Activated naive CD4-positive, alpha-beta T cell treated with anti-CD3 and anti-CD28 coated beads, Interleukin-2, amount 10 ng/mL, durations not matched to agents 7 days and 5 days (primary cell): ENCODE results near the gene SH3GL1.

Source experiments
- CTCF ChIA-PET: fragments of 350-600 bp; sonication (Branson Sonifier 250); formaldehyde crosslinking; loops from one replicate; lab custom pipeline; 2021; ENCODE audit warnings: antibody characterized with exemption; lab: Charles Lee
- DNase-seq: peaks from one replicate; pipeline ENCODE4 v3.0.0-alpha.2; 2020
- H3K27ac Mint-ChIP-seq: one replicate; pipeline ENCODE4 v1.8.0; 2021; ENCODE audit warnings: mild to moderate bottlenecking, moderate library complexity, mixed read lengths
- H3K27me3 Mint-ChIP-seq: one replicate; pipeline ENCODE4 v1.8.0; 2021; ENCODE audit warnings: mild to moderate bottlenecking, mixed read lengths
- H3K36me3 Mint-ChIP-seq: one replicate; pipeline ENCODE4 v1.8.0; 2021; ENCODE audit warnings: mixed read lengths
- H3K4me1 Mint-ChIP-seq: one replicate; pipeline ENCODE4 v1.8.0; 2021; ENCODE audit warnings: mixed read lengths
- H3K4me3 Mint-ChIP-seq: one replicate; pipeline ENCODE4 v1.8.0; 2021; ENCODE audit warnings: mild to moderate bottlenecking, moderate library complexity, mixed read lengths
- H3K9me3 Mint-ChIP-seq: one replicate; pipeline ENCODE4 v1.8.0; 2021; ENCODE audit warnings: mixed read lengths

SH3GL1 gene

GRCh38 chr19:4399812-4400134 is 574 bp downstream of the SH3GL1 start:
- H3K36me3 Mint-ChIP-seq, result peaks cover 35% of the 10 kb centered on the region
- H3K27me3 Mint-ChIP-seq, result no peaks in the 10 kb centered on the region
- peak overlapping the region; percentile 96 for H3K27ac Mint-ChIP-seq
- H3K4me3 Mint-ChIP-seq, result peak overlapping the region; percentile 96
- no peak for DNase-seq
- H3K9me3 Mint-ChIP-seq, result no peaks in the 10 kb centered on the region
- peaks cover 79% of the 10 kb centered on the region for H3K4me1 Mint-ChIP-seq
- CTCF ChIA-PET, result interaction anchor here (0.6 to 3.2 kb wide), 12 partner anchors 10 to 127 kb away, joined by 3 to 11 read pairs (median 3); partner anchors contain the start of gene HDGFL2

GRCh38 chr19:4396949-4397783 is 3.2 kb downstream of the SH3GL1 start:
- CTCF ChIA-PET, result interaction anchor here (0.8 to 1.5 kb wide), 2 partner anchors 27 to 130 kb away, joined by 4 to 6 read pairs; no protein-coding TSS in a partner anchor
- peaks cover 38% of the 10 kb centered on the region for H3K36me3 Mint-ChIP-seq
- no peaks in the 10 kb centered on the region for H3K9me3 Mint-ChIP-seq
- H3K27me3 Mint-ChIP-seq, result no peaks in the 10 kb centered on the region
- H3K4me3 Mint-ChIP-seq, result no peak overlapping the region
- H3K27ac Mint-ChIP-seq, result no peak overlapping the region
- DNase-seq, result no peak
- peaks cover 79% of the 10 kb centered on the region for H3K4me1 Mint-ChIP-seq

- peaks cover 40% of the 10 kb centered on the region for H3K36me3 Mint-ChIP-seq
- no peak overlapping the region for H3K4me3 Mint-ChIP-seq
- H3K27me3 Mint-ChIP-seq, result no peaks in the 10 kb centered on the region
- peak overlapping the region; percentile 35 for H3K27ac Mint-ChIP-seq
- no peaks in the 10 kb centered on the region for H3K9me3 Mint-ChIP-seq
- H3K4me1 Mint-ChIP-seq, result peaks cover 85% of the 10 kb centered on the region
- DNase-seq, result no peak
- CTCF ChIA-PET, result interaction anchor here (0.6 kb wide), 1 partner anchor 14 kb away, joined by 4 read pairs; no protein-coding TSS in a partner anchor
Measured at GRCh38 chr19:4393947-4394590, 6.3 kb downstream of the SH3GL1 start.

DNA sequence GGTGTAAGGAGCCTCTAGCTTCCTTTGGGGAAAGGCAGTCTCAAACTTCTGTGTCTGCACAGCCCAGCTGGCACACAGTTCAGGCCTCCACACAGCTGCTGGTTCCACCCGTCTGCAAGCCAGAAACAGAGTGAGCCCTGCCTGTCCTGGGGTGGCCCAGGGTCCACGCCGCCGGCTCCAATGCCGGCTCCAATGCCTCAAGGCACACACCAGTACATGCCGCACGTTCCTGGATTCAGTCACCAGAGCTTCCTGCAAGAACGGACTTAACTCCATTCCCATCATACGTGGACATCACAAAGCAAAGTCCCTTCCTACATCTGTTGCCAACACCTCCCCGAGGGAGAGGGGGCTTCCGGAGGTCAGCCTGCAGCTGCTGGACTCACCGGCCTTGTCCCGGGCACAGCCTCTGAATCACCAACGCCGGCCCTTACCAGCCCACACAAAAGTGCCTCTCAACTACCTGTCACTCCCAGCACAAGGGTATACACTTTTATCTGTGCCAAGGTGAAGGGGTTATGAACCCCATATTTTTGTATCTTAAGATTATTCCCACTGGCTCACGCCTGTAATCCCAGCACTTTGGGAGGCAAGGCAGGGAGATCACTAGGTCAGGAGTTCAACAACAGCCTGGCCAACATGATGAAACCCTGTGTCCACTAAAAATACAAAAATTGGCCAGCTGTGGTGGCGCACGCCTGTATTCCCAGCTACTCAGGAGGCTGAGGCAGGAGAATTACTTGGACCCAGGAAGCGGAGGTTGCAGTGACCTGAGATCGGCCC is 8.5 kb downstream of the SH3GL1 start:
- H3K4me3 Mint-ChIP-seq, result no peak overlapping the region

DNA sequence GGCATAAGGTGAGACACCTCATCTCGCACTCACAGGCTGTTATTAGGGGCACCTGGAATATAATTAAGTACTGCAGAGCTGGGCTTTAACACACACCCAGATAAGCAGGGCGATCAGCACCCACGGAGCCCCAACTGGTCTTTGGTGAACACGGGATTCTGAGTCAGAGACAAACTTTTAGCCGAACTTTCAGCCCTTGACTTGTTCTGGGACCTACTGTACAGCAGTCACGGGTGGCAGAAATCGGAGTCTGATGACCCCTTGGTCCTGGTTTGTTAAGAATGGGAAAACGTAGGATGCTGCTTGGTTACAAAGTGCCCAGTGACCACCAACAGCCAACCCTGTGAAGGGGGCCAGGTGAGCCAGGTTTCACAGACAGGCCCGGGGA is 9.0 kb downstream of the SH3GL1 start:
- no peak for DNase-seq
- Mint-ChIP-seq H3K27me3 (no peaks in the 10 kb centered on the region), H3K27ac (no peak overlapping the region), H3K4me1 (peaks cover 68% of the 10 kb centered on the region), H3K4me3 (no peak overlapping the region), H3K9me3 (no peaks in the 10 kb centered on the region), H3K36me3 (peaks cover 41% of the 10 kb centered on the region)
- CTCF ChIA-PET, result no interaction called here

More for the DNA sequence above, 8.5 kb downstream of the SH3GL1 start:
- Mint-ChIP-seq H3K9me3 (no peaks in the 10 kb centered on the region), H3K36me3 (peaks cover 46% of the 10 kb centered on the region), H3K27ac (no peak overlapping the region), H3K4me1 (peaks cover 73% of the 10 kb centered on the region), H3K27me3 (no peaks in the 10 kb centered on the region)
- no peak for DNase-seq
- CTCF ChIA-PET, result interaction anchor here (0.7 kb wide), 1 partner anchor 9 kb away, joined by 3 read pairs; the partner anchor contains the start of gene SH3GL1

DNA sequence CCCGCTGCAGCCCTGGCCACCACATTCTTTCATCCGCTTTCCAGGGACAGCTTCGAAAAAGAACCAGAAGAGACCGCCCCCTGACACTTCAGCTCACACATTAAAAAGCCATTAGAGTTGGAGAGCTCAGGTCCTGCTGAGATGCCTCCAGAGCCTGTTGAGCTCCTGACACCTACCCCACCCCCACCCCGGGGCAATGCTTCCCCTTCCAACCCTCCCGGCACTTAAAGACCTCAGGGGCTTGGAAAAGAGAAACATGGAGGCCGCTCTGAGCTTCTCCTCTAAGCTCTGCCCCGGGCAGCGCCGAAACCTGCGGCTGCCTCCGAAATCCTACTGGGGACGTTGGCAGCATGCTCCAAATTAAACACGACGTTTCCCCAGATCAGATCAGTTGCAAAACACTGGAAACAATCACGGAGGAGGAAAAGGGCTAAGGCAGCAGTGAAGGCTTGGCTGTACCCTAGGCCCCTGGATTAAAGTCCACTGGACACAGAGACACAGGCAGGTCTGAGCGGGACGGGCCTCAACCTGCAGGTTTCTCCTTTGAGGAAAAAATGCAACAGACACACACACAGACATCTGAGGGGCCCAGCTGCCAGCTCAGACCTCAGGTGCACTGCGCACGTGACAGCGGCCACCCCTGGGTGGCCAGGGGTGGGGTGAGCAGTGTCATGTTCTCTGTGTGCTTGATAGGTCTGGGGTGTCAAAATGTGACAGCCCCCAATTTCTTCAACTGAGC is 9.6 kb downstream of the SH3GL1 start:
- Mint-ChIP-seq H3K4me3 (no peak overlapping the region), H3K36me3 (peaks cover 42% of the 10 kb centered on the region), H3K27ac (peak overlapping the region; percentile 86), H3K27me3 (no peaks in the 10 kb centered on the region), H3K9me3 (no peaks in the 10 kb centered on the region), H3K4me1 (peaks cover 65% of the 10 kb centered on the region)
- DNase-seq, result no peak
- CTCF ChIA-PET, result interaction anchor here (0.8 kb wide), 1 partner anchor 20 kb away, joined by 3 read pairs; no protein-coding TSS in a partner anchor

GRCh38 chr19:4390017-4390566 is 10.3 kb downstream of the SH3GL1 start:
- peak overlapping the region; percentile 86 for H3K27ac Mint-ChIP-seq
- no peaks in the 10 kb centered on the region for H3K27me3 Mint-ChIP-seq
- no peak for DNase-seq
- H3K36me3 Mint-ChIP-seq, result peaks cover 42% of the 10 kb centered on the region
- peak overlapping the region; percentile 7 for H3K4me3 Mint-ChIP-seq
- peaks cover 60% of the 10 kb centered on the region for H3K4me1 Mint-ChIP-seq
- CTCF ChIA-PET, result interaction anchor here (0.8 kb wide), 1 partner anchor 20 kb away, joined by 3 read pairs; no protein-coding TSS in a partner anchor
- H3K9me3 Mint-ChIP-seq, result no peaks in the 10 kb centered on the region

GRCh38 chr19:4389511-4390016 is 10.8 kb downstream of the SH3GL1 start:
- Mint-ChIP-seq H3K36me3 (peaks cover 40% of the 10 kb centered on the region), H3K4me3 (no peak overlapping the region), H3K27me3 (no peaks in the 10 kb centered on the region), H3K4me1 (peaks cover 56% of the 10 kb centered on the region), H3K27ac (no peak overlapping the region), H3K9me3 (no peaks in the 10 kb centered on the region)
- no peak for DNase-seq
- CTCF ChIA-PET, result no interaction called here

- Mint-ChIP-seq H3K9me3 (no peaks in the 10 kb centered on the region), H3K27me3 (no peaks in the 10 kb centered on the region), H3K36me3 (peaks cover 35% of the 10 kb centered on the region), H3K4me3 (no peak overlapping the region), H3K27ac (peak overlapping the region; percentile 62), H3K4me1 (peaks cover 50% of the 10 kb centered on the region)
- CTCF ChIA-PET, result interaction anchor here (0.9 kb wide), 1 partner anchor 126 kb away, joined by 3 read pairs; no protein-coding TSS in a partner anchor
- no peak for DNase-seq
Measured at GRCh38 chr19:4389064-4389375, 11.3 kb downstream of the SH3GL1 start.

DNA sequence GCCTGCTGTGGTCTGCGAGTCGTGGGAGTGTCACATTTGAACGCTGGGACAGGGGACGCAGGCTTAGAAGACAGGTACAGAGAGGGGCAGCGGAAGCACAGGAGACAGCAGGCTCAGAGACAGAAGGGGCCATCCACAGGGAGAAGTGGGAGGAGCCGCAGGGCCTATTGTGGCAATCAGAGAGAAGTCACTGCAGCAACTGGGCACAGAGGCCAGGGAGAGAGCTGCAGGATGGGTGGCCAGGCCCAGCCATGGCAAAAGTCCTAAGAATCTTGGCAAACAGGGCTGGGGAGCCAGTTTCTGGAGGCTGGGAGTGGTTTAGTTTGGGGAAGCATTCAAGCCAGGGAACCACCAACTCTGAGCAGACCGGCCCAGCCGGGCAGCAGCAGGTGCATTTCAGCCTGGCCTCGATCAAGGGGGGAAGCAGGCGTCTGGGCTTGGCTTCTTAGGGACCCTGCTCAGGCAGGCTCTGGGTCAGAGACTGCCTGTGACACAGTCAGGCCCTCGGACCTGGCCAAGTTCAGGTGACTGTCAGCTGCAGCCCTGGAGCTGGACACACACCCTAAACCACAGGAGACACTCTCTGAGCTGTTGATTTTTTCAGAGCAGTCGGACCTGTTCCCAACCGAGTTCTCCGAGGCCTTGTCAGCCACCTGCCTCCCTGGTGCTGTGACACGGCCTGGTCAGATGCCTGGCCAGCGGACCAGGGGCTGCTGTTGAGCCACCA is 11.8 kb downstream of the SH3GL1 start:
- no peak for DNase-seq
- peaks cover 51% of the 10 kb centered on the region for H3K4me1 Mint-ChIP-seq
- CTCF ChIA-PET, result interaction anchor here (0.9 to 1.5 kb wide), 2 partner anchors 12 to 125 kb away, joined by 3 read pairs; partner anchors contain the start of gene SH3GL1
- peaks cover 37% of the 10 kb centered on the region for H3K36me3 Mint-ChIP-seq
- no peaks in the 10 kb centered on the region for H3K27me3 Mint-ChIP-seq
- no peaks in the 10 kb centered on the region for H3K9me3 Mint-ChIP-seq
- no peak overlapping the region for H3K27ac Mint-ChIP-seq
- no peak overlapping the region for H3K4me3 Mint-ChIP-seq

DNA sequence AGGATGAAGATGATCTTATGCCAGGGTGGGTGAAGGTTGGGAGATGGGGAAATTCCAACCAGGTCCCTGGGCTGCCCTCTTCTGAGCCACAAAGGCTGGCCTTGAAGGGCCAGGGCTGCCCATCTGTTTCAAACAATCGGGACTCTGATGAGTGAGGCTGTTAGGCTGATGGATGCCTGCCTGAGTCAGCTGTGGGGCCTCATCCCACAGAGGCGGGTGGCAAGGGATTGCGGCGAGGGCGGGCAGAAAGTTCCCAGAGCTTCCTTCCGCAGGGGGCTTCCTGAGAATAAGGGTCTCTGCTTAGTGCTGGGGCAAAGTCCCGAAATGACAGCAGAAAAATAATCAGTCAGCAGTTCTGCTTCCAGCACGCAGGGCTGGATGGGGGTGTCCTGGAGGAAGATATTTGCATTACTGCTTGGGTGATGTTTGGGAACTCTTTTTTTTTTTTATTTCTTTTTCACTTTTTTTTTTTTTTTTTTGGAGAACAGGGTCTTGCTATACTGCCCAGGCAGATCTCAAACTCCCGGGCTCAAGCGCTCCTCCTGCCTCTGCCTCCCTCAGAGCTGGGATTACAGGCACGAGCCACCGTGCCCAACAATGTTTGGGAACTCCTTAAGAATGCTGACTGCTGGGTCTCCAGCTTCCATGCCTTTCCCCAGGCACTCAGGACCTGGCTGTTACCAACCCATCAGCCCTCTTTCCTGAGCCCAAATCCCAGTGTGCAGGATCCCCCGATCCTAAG is 14.1 kb downstream of the SH3GL1 start:
- H3K9me3 Mint-ChIP-seq, result no peaks in the 10 kb centered on the region
- H3K27me3 Mint-ChIP-seq, result no peaks in the 10 kb centered on the region
- H3K27ac Mint-ChIP-seq, result no peak overlapping the region
- H3K4me3 Mint-ChIP-seq, result no peak overlapping the region
- CTCF ChIA-PET, result no interaction called here
- peaks cover 37% of the 10 kb centered on the region for H3K36me3 Mint-ChIP-seq
- H3K4me1 Mint-ChIP-seq, result peaks cover 46% of the 10 kb centered on the region
- no peak for DNase-seq
